Activated gamma-delta T cell treated with anti-CD3 and anti-CD28 coated beads, Interleukin-2, amount 50 U/mL, for 16 hours (primary cell): ENCODE data around the gene UTP14C.
"Not testable (repeated sequence)": the region's sequence is repeated elsewhere in the genome, so short reads cannot be mapped to it uniquely, and the experiment has no call there.

Source experiments
- DNase-seq: peaks from one replicate; pipeline ENCODE4 v3.0.0-alpha.2; 2020; ENCODE audit warnings: low read depth

Gene UTP14C

GRCh38 chr13:52002361-52002760 lies 22.1 kb upstream of the UTP14C start:
- DNase-seq: no peak

GRCh38 chr13:52003541-52003940 lies 20.9 kb upstream of the UTP14C start:
- DNase-seq: no peak

- no peak for DNase-seq
Observed at GRCh38 chr13:52004511-52005170, 19.9 kb upstream of the UTP14C start.

GRCh38 chr13:52005841-52006522 lies 18.5 kb upstream of the UTP14C start:
- no peak for DNase-seq

GRCh38 chr13:52006523-52007245 lies 17.8 kb upstream of the UTP14C start:
- no peak for DNase-seq

GRCh38 chr13:52009946-52010345 lies 14.5 kb upstream of the UTP14C start:
- DNase-seq: no peak

GRCh38 chr13:52010890-52011631 lies 13.4 kb upstream of the UTP14C start, which contains the start of gene ATP7B:
Gene ATP7B, minus strand, starts transcription at chr13:52011450. Its CDS starts 113 bp downstream, at chr13:52011337.
- DNase-seq: no peak

GRCh38 chr13:52011632-52012511 lies 12.6 kb upstream of the UTP14C start, which contains the start of gene ALG11:
Gene ALG11, plus strand, starts transcription at chr13:52012398. Its CDS starts 21 bp downstream, at chr13:52012419.
- peak; percentile 99 for DNase-seq

- DNase-seq: no peak
Observed at GRCh38 chr13:52012512-52012836, 12.0 kb upstream of the UTP14C start.

- DNase-seq: no peak
Observed at GRCh38 chr13:52016296-52016695, 8.2 kb upstream of the UTP14C start.

GRCh38 chr13:52020191-52020590 lies 4.3 kb upstream of the UTP14C start:
- DNase-seq: no peak

GRCh38 chr13:52022356-52022755 lies 2.1 kb upstream of the UTP14C start:
- DNase-seq: no peak

GRCh38 chr13:52025475-52026245 lies 1.2 kb downstream of the UTP14C start:
- DNase-seq: no peak

- DNase-seq: no peak
Observed at GRCh38 chr13:52026246-52026626, 1.7 kb downstream of the UTP14C start.

GRCh38 chr13:52027832-52028231 lies 3.3 kb downstream of the UTP14C start:
- no peak for DNase-seq

- DNase-seq: no peak
Observed at GRCh38 chr13:52029569-52029968, 5.1 kb downstream of the UTP14C start.

GRCh38 chr13:52030401-52030800 lies 5.9 kb downstream of the UTP14C start:
- not testable (repeated sequence) for DNase-seq

GRCh38 chr13:52033039-52033438 lies 8.5 kb downstream of the UTP14C start:
- DNase-seq: no peak

- no peak for DNase-seq
Observed at GRCh38 chr13:52034616-52035226, 10.2 kb downstream of the UTP14C start.

GRCh38 chr13:52036037-52036436 lies 11.5 kb downstream of the UTP14C start:
- no peak for DNase-seq
